OCI-LY1 (cell line): ENCODE results near the gene MFAP1.
"Not testable (repeated sequence)": the region's sequence is repeated elsewhere in the genome, so short reads cannot be mapped to it uniquely, and the experiment has no call there.

Source experiments
- H2AFZ ChIP-seq: fragments of 200-600 bp; sonication (generic), shearing (Covaris generic); 2 replicates; pipeline ENCODE4 v1.6.0; 2014; ENCODE audit warnings: antibody characterized with exemption, mild to moderate bottlenecking, low read length
- H3F3A ChIP-seq: fragments of 200-600 bp; sonication (generic), shearing (Covaris generic); 2 replicates; pipeline ENCODE4 v1.6.0; 2014; ENCODE audit warnings: mild to moderate bottlenecking, antibody characterized with exemption, low read length, moderate library complexity; ENCODE audit not compliant: insufficient read depth
- H3K27ac ChIP-seq: fragments of 200-600 bp; sonication (generic); 2 replicates; pipeline ENCODE4 v1.5.1; 2014; ENCODE audit warnings: low read length, mixed run types, mild to moderate bottlenecking, low read depth; ENCODE audit not compliant: poor library complexity, severe bottlenecking
- H3K27me3 ChIP-seq: fragments of 200-600 bp; sonication (generic); 2 replicates; pipeline ENCODE4 v1.6.0; 2014; ENCODE audit warnings: antibody characterized with exemption, mild to moderate bottlenecking, low read length, moderate library complexity; ENCODE audit not compliant: insufficient read depth
- H3K36me3 ChIP-seq: fragments of 200-600 bp; sonication (generic); 2 replicates; pipeline ENCODE4 v1.6.1; 2014; ENCODE audit warnings: mild to moderate bottlenecking, antibody characterized with exemption, low read length, moderate library complexity, mixed read lengths; ENCODE audit not compliant: insufficient read depth
- H3K4me1 ChIP-seq: fragments of 200-600 bp; sonication (generic); 2 replicates; pipeline ENCODE4 v1.5.1; 2014; ENCODE audit warnings: mild to moderate bottlenecking, low read length, moderate library complexity; ENCODE audit not compliant: insufficient read depth, severe bottlenecking
- H3K4me2 ChIP-seq: fragments of 200-600 bp; sonication (generic), shearing (Covaris generic); 2 replicates; pipeline ENCODE4 v1.6.1; 2014; ENCODE audit warnings: low read length
- H3K4me3 ChIP-seq: fragments of 200-600 bp; sonication (generic); 2 replicates; pipeline ENCODE4 v1.5.1; 2014; ENCODE audit warnings: low read length, low read depth, mild to moderate bottlenecking, mixed read lengths; ENCODE audit not compliant: poor library complexity, severe bottlenecking
- H3K79me2 ChIP-seq: fragments of 200-600 bp; shearing (Covaris generic); 2 replicates; pipeline ENCODE4 v1.6.1; 2016; ENCODE audit warnings: mixed run types, low read length, mixed read lengths; ENCODE audit not compliant: insufficient read depth
- H3K9ac ChIP-seq: fragments of 200-600 bp; sonication (generic), shearing (Covaris generic); 2 replicates; pipeline ENCODE4 v1.6.1; 2014; ENCODE audit warnings: mild to moderate bottlenecking, low read length, mixed read lengths
- H3K9me2 ChIP-seq: fragments of 200-600 bp; sonication (generic), shearing (Covaris generic); 2 replicates; pipeline ENCODE4 v1.6.1; 2014; ENCODE audit warnings: low read depth, mild to moderate bottlenecking, low read length, mixed read lengths
- H3K9me3 ChIP-seq: fragments of 200-600 bp; shearing (Covaris generic); 2 replicates; pipeline ENCODE4 v1.6.1; 2014; ENCODE audit warnings: low read length, mixed read lengths
- H4K20me1 ChIP-seq: fragments of 200-600 bp; sonication (generic), shearing (Covaris generic); 2 replicates; pipeline ENCODE4 v1.6.0; 2016; ENCODE audit warnings: mild to moderate bottlenecking, low read length; ENCODE audit not compliant: insufficient read depth
- CTCF ChIP-seq: fragments of 200-600 bp; sonication (generic), shearing (Covaris generic); IDR thresholded peaks from 2 replicates; pipeline ENCODE4 v1.5.1; 2017; ENCODE audit warnings: mild to moderate bottlenecking, antibody characterized with exemption, low read length, moderate library complexity, mixed read lengths
- EZH2 ChIP-seq: fragments of 200-600 bp; sonication (generic), shearing (Covaris generic); IDR thresholded peaks from 2 replicates; pipeline ENCODE4 v1.8.0; 2017; ENCODE audit warnings: borderline replicate concordance, mixed run types, mild to moderate bottlenecking, antibody characterized with exemption, low read length, moderate library complexity, mixed read lengths

The MFAP1 gene

GRCh38 chr15:43871835-43872234 lies 47.3 kb upstream of the MFAP1 start:
- Histone ChIP-seq H3K36me3 (peaks cover 87% of the 10 kb centered on the region), H3K4me1 (no peaks in the 10 kb centered on the region), H3K9me3 (no peaks in the 10 kb centered on the region), H2AFZ (no peak overlapping the region), H3K4me3 (no peak overlapping the region), H3K27me3 (no peaks in the 10 kb centered on the region), H3K9ac (no peak overlapping the region), H3K9me2 (no peaks in the 10 kb centered on the region), H3K27ac (no peak overlapping the region), H4K20me1 (no peaks in the 10 kb centered on the region), H3K79me2 (no peaks in the 10 kb centered on the region), H3F3A (no peaks in the 10 kb centered on the region), H3K4me2 (no peak overlapping the region)
- no peak for TF ChIP-seq EZH2
- no peak for TF ChIP-seq CTCF

- H3K4me3 ChIP-seq, result no peak overlapping the region
- H3K27ac ChIP-seq, result no peak overlapping the region
- H3K9ac ChIP-seq, result no peak overlapping the region
- no peaks in the 10 kb centered on the region for H3K4me1 ChIP-seq
- H3F3A ChIP-seq, result no peaks in the 10 kb centered on the region
- no peak overlapping the region for H3K4me2 ChIP-seq
- no peak overlapping the region for H2AFZ ChIP-seq
- H3K27me3 ChIP-seq, result no peaks in the 10 kb centered on the region
- TF ChIP-seq CTCF (no peak), EZH2 (no peak)
- no peaks in the 10 kb centered on the region for H3K79me2 ChIP-seq
- H4K20me1 ChIP-seq, result no peaks in the 10 kb centered on the region
- H3K9me2 ChIP-seq, result no peaks in the 10 kb centered on the region
- peaks cover 85% of the 10 kb centered on the region for H3K36me3 ChIP-seq
- H3K9me3 ChIP-seq, result no peaks in the 10 kb centered on the region
Observed at GRCh38 chr15:43868406-43868805, 43.9 kb upstream of the MFAP1 start.

- Histone ChIP-seq H3K9ac (no peak overlapping the region), H3K27me3 (no peaks in the 10 kb centered on the region), H3F3A (no peaks in the 10 kb centered on the region), H3K27ac (no peak overlapping the region), H3K36me3 (peaks cover 85% of the 10 kb centered on the region), H3K9me3 (no peaks in the 10 kb centered on the region), H2AFZ (no peak overlapping the region), H3K4me1 (no peaks in the 10 kb centered on the region), H3K79me2 (no peaks in the 10 kb centered on the region), H4K20me1 (no peaks in the 10 kb centered on the region), H3K4me2 (no peak overlapping the region), H3K9me2 (no peaks in the 10 kb centered on the region), H3K4me3 (no peak overlapping the region)
- no peak for TF ChIP-seq EZH2
- TF ChIP-seq CTCF, result no peak
Observed at GRCh38 chr15:43867096-43867495, 42.6 kb upstream of the MFAP1 start.

DNA sequence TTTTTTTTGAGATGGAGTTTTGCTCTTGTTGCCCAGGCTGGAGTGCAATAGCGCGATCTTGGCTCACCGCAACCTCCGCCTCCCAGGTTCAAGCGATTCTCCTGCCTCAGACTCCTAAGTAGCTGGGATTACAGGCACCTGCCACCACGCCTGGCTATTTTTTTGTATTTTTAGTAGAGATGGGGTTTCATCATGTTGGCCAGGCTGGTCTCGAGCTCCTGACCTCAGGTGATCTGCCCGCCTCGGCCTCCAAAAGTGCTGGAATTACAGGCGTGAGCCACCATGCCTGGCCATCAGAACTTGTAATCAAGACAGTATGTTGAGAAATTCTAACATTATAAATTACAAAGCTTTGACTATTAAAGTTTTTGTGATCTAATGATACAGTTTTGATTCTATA lies 42.1 kb upstream of the MFAP1 start:
- peaks cover 85% of the 10 kb centered on the region for H3K36me3 ChIP-seq
- H3K27ac ChIP-seq, H2AFZ ChIP-seq, H3K4me2 ChIP-seq, H3K79me2 ChIP-seq, H3K9me3 ChIP-seq, H3K9ac ChIP-seq, H3K4me3 ChIP-seq, H3F3A ChIP-seq, H3K27me3 ChIP-seq, H3K4me1 ChIP-seq, H4K20me1 ChIP-seq, H3K9me2 ChIP-seq: not testable (repeated sequence)
